ENCODE results near the gene HBM. TPM values are rescaled to one million over a fixed set of nuclear protein-coding genes. Genes with fewer than 3 reads are reported as not detected.
"Not testable (repeated sequence)": the region's sequence is repeated elsewhere in the genome, so short reads cannot be mapped to it uniquely, and the experiment has no call there.

HBM gene
- total RNA-seq, 1 experiment from 2014 or later = not detected

DNA sequence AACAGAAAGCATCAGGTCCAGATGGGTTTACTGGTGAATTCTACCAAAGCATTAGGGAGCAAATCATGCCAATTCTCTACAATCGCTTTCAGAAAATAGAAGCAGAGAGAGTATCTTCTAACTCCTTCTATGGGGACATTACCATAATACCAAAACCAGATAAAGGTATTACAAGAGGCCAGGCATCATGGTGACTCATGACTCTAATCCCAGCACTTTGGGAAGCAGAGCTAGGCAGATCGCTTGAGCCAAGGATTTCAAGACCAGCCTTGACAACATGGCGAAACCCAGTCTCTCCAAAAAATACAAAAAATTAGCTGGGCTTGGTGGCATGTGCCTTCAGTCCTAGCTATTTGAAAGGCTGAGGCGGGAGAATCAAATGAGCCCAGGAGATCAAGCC, 37.5 kb downstream of the HBM start:
- ChIA-PET POLR2A (ENCODE audit: unreplicated experiment) (no interaction called here), CTCF (no interaction called here)
- Histone ChIP-seq H3K79me2 (ENCODE audit: low read depth) (no peaks in the 10 kb centered on the region), H3K36me3 (ENCODE audit: low read depth) (peaks cover 34% of the 10 kb centered on the region), H3K9me3 (ENCODE audit: insufficient read depth, low read depth) (no peaks in the 10 kb centered on the region), H2AFZ (no peak overlapping the region), H4K20me1 (ENCODE audit: insufficient read depth) (peaks cover 15% of the 10 kb centered on the region; the same call in 1 of the 2 replicates), H3K4me3 (no peak overlapping the region), H3K27ac (no peak overlapping the region), H3K4me1 (replicated peaks; ENCODE audit: insufficient read depth) (no peaks in the 10 kb centered on the region), H3K4me2 (no peak overlapping the region), H3K27me3 (ENCODE audit: insufficient read depth, low read depth) (no peaks in the 10 kb centered on the region), H3K9me2 (ENCODE audit: insufficient read depth) (no peaks in the 10 kb centered on the region), H3F3A (ENCODE audit: insufficient read depth, low read depth) (peaks cover 7% of the 10 kb centered on the region)
- no TSS peak for BruUV-seq (replicated peaks)
- intact Hi-C loops (cut with micrococcal nuclease; ENCODE audit: unreplicated experiment) = no loop called here
- no peak for DNase-seq
- TF ChIP-seq EZH2 (IDR thresholded peaks at IDR 0.05; ENCODE audit: low read depth) = no peak
- TF ChIP-seq, protein P1, sequence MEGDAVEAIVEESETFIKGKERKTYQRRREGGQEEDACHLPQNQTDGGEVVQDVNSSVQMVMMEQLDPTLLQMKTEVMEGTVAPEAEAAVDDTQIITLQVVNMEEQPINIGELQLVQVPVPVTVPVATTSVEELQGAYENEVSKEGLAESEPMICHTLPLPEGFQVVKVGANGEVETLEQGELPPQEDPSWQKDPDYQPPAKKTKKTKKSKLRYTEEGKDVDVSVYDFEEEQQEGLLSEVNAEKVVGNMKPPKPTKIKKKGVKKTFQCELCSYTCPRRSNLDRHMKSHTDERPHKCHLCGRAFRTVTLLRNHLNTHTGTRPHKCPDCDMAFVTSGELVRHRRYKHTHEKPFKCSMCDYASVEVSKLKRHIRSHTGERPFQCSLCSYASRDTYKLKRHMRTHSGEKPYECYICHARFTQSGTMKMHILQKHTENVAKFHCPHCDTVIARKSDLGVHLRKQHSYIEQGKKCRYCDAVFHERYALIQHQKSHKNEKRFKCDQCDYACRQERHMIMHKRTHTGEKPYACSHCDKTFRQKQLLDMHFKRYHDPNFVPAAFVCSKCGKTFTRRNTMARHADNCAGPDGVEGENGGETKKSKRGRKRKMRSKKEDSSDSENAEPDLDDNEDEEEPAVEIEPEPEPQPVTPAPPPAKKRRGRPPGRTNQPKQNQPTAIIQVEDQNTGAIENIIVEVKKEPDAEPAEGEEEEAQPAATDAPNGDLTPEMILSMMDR (conservative IDR thresholded peaks at IDR 0.05) = no peak

DNA sequence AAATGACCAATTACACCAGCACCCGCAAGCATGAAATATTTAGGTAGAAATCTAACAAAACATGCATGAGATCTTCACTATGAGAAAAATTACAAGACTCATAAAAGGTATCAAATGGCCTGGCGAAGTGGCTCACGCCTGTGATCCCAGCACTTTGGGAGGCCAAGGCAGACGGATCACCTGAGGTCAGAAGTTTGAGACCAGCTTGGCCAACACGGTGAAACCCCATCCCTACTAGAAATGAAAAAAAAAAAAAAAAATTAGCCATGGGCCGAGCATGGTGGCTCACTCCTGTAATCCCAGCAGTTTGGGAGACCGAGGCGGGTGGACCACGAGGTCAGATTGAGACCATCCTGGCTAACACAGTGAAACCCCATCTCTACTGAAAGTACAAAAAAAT, 38.3 kb downstream of the HBM start:
- CTCF ChIA-PET; H3K4me2 ChIP-seq; H2AFZ ChIP-seq; H3K27ac ChIP-seq; H3K4me1 ChIP-seq (replicated peaks; ENCODE audit: insufficient read depth); intact Hi-C loops (cut with micrococcal nuclease; ENCODE audit: unreplicated experiment); H3K9me2 ChIP-seq (ENCODE audit: insufficient read depth); BruUV-seq (replicated peaks); H3K79me2 ChIP-seq (ENCODE audit: low read depth); H3K9me3 ChIP-seq (ENCODE audit: insufficient read depth, low read depth); H3K27me3 ChIP-seq (ENCODE audit: insufficient read depth, low read depth); H3F3A ChIP-seq (ENCODE audit: insufficient read depth, low read depth); DNase-seq; H3K4me3 ChIP-seq: not testable (repeated sequence)
- POLR2A ChIA-PET (ENCODE audit: unreplicated experiment) = interaction anchor here (0.7 kb wide), 1 partner anchor 103 kb away, joined by 6 read pairs; no protein-coding TSS in a partner anchor
- H4K20me1 ChIP-seq (ENCODE audit: insufficient read depth) = peaks cover 20% of the 10 kb centered on the region; the same call in 1 of the 2 replicates
- peaks cover 32% of the 10 kb centered on the region for H3K36me3 ChIP-seq (ENCODE audit: low read depth)

DNA sequence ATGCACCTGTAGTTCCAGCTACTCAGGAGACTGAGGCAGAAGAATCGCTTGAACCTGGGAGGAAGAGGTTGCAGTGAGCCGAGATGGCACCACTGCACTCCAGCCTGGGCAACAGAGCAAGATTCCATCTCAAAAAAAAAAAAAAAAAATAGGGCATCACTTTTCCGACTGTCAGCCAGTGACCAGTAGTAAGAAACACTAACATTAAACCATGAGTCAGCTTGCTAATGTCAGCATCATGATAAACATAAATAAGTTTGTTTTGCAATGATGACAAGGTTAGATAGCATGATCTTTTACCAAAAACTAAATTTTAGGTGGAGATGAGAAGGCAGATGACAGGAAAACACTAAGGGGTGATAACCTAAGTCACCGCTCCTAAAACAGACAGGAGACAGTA, 43.6 kb downstream of the HBM start:
- H3K4me3 ChIP-seq; BruUV-seq (replicated peaks); H3K27ac ChIP-seq; H3K4me2 ChIP-seq; H2AFZ ChIP-seq; H3K9me3 ChIP-seq (ENCODE audit: insufficient read depth, low read depth); DNase-seq; H3K4me1 ChIP-seq (replicated peaks; ENCODE audit: insufficient read depth); H3F3A ChIP-seq (ENCODE audit: insufficient read depth, low read depth); H3K9me2 ChIP-seq (ENCODE audit: insufficient read depth); POLR2A ChIA-PET (ENCODE audit: unreplicated experiment); intact Hi-C loops (cut with micrococcal nuclease; ENCODE audit: unreplicated experiment); H3K27me3 ChIP-seq (ENCODE audit: insufficient read depth, low read depth); CTCF ChIA-PET: not testable (repeated sequence)
- Histone ChIP-seq H3K79me2 (ENCODE audit: low read depth) (0 out of 2 replicates have a peak, but pooled peaks cover 22% of the 10 kb centered on the region), H4K20me1 (ENCODE audit: insufficient read depth) (peaks cover 58% of the 10 kb centered on the region), H3K36me3 (ENCODE audit: low read depth) (peaks cover 33% of the 10 kb centered on the region)

DNA sequence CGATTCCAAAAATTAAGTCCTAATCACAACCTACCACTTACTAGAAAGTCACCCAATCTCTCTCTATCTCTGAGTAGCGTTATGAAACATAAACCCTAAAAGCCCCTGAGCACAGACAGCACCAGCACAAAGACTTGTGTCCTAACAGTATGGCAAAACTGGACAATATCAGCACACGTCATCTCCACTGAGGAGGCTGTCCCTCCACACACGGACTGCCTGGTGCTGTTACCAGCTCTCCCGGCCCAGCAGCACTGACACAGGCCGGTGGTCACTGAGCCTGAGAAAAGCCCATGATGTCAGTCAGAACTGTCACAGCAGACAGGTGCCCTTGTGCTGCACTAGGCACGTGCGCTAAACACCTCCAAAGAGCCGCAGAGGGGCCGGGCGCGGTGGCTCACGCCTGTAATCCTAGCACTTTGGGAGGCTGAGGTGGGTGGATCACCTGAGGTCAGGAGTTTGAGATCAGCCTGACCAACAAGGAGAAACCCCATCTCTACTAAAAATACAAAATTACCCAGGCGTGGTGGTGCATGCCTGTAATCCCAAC, 45.9 kb downstream of the HBM start:
- Histone ChIP-seq H3K36me3 (ENCODE audit: low read depth) (peaks cover 20% of the 10 kb centered on the region; the same call in 1 of the 2 replicates), H3K79me2 (ENCODE audit: low read depth) (0 out of 2 replicates have a peak, but pooled peaks cover 22% of the 10 kb centered on the region), H4K20me1 (ENCODE audit: insufficient read depth) (peaks cover 60% of the 10 kb centered on the region)
- H2AFZ ChIP-seq; H3K9me3 ChIP-seq (ENCODE audit: insufficient read depth, low read depth); H3K27me3 ChIP-seq (ENCODE audit: insufficient read depth, low read depth); H3F3A ChIP-seq (ENCODE audit: insufficient read depth, low read depth); H3K27ac ChIP-seq; CTCF ChIA-PET; DNase-seq; H3K4me1 ChIP-seq (replicated peaks; ENCODE audit: insufficient read depth); H3K4me2 ChIP-seq; POLR2A ChIA-PET (ENCODE audit: unreplicated experiment); H3K4me3 ChIP-seq; H3K9me2 ChIP-seq (ENCODE audit: insufficient read depth); intact Hi-C loops (cut with micrococcal nuclease; ENCODE audit: unreplicated experiment); BruUV-seq (replicated peaks): not testable (repeated sequence)

All from PC-9 (cell line).